Measurements from ENCODE around the gene RNF167. TPM values are rescaled to one million over a fixed set of nuclear protein-coding genes. Genes with fewer than 3 reads are reported as not detected.

Gene RNF167
- total and polyA plus RNA-seq, 2 experiments from 2014 or later = 59.2 to 66.5 TPM

DNA sequence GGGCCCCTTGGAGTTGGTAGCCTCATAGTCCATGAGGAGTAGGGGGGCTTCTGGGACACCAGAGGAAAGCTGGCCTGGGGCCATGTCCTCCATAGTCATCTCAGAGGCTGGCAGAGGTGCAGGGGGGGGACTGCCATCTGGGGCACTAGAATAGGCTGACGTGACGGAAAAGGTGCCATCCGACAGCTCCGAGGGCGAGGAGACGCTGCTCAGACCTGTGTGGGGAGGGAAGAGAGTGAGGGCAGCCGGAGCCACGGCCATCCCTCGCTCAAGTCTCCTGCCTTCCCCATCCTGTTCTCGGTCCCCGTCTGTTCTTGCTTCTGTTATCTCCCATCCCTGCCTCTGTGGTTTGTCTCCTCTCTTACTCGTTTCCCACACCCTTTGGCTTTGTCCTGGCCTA, 32.3 kb downstream of the RNF167 start:
- 89% methylated on average over 12 of the region's 12 CpGs for WGBS (ENCODE audit: low lambda C conversion rate, missing lambda C conversion rate)
- Histone ChIP-seq H3K9me2 (replicated peaks; ENCODE audit: insufficient read depth) (no peaks in the 10 kb centered on the region), H4K20me1 (ENCODE audit: insufficient read depth, poor library complexity, severe bottlenecking) (no peaks in the 10 kb centered on the region), H3K4me2 (no peak overlapping the region), H3K4me3 (no peak overlapping the region), H3K36me3 (replicated peaks; ENCODE audit: insufficient read depth, low read depth) (no peaks in the 10 kb centered on the region), H3K79me2 (peaks cover 51% of the 10 kb centered on the region), H3K27me3 (no peaks in the 10 kb centered on the region), H3K9me3 (ENCODE audit: low read depth) (no peaks in the 10 kb centered on the region), H2AFZ (no peak overlapping the region), H3K4me1 (ENCODE audit: insufficient read depth) (peaks cover 14% of the 10 kb centered on the region), H3K27ac (no peak overlapping the region)
- no peak for DNase-seq (ENCODE audit: low spot score)
- TF ChIP-seq, protein P1, sequence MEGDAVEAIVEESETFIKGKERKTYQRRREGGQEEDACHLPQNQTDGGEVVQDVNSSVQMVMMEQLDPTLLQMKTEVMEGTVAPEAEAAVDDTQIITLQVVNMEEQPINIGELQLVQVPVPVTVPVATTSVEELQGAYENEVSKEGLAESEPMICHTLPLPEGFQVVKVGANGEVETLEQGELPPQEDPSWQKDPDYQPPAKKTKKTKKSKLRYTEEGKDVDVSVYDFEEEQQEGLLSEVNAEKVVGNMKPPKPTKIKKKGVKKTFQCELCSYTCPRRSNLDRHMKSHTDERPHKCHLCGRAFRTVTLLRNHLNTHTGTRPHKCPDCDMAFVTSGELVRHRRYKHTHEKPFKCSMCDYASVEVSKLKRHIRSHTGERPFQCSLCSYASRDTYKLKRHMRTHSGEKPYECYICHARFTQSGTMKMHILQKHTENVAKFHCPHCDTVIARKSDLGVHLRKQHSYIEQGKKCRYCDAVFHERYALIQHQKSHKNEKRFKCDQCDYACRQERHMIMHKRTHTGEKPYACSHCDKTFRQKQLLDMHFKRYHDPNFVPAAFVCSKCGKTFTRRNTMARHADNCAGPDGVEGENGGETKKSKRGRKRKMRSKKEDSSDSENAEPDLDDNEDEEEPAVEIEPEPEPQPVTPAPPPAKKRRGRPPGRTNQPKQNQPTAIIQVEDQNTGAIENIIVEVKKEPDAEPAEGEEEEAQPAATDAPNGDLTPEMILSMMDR (IDR thresholded peaks at IDR 0.05; ENCODE audit: poor library complexity) = no peak
- TF ChIP-seq EZH2phosphoT487 (IDR thresholded peaks at IDR 0.05; ENCODE audit: low read depth, severe bottlenecking, unreplicated experiment) = no peak
- no peak for TF ChIP-seq EZH2 (IDR thresholded peaks at IDR 0.05; ENCODE audit: borderline replicate concordance)

DNA sequence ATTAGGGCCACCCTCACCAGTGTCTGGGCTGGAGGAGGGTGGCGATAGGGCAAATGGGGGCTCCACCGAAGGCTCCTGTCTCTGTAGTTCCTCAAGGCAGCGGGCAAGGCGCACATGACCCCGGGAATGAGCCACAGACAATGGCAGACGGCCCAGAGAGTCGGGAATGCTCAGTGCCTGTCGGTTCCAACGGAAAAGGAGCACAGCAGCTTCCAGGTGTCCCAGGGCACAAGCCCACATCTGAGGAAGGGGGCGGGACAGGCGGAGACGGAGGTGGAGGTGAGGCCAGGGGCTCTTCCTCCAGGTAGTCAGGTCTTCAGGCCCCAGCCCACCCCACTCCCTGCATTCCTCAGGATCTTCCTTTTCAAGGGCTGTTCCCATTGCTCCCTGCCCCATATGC, 32.7 kb downstream of the RNF167 start:
- H3K4me3 ChIP-seq = no peak overlapping the region
- H3K79me2 ChIP-seq = peaks cover 51% of the 10 kb centered on the region
- no peak overlapping the region for H2AFZ ChIP-seq
- no peaks in the 10 kb centered on the region for H3K9me2 ChIP-seq (replicated peaks; ENCODE audit: insufficient read depth)
- no peak for TF ChIP-seq EZH2phosphoT487 (IDR thresholded peaks at IDR 0.05; ENCODE audit: low read depth, severe bottlenecking, unreplicated experiment)
- TF ChIP-seq, protein P1 (IDR thresholded peaks at IDR 0.05; ENCODE audit: poor library complexity) = no peak
- no peak for TF ChIP-seq EZH2 (IDR thresholded peaks at IDR 0.05; ENCODE audit: borderline replicate concordance)
- H3K36me3 ChIP-seq (replicated peaks; ENCODE audit: insufficient read depth, low read depth) = no peaks in the 10 kb centered on the region
- H4K20me1 ChIP-seq (ENCODE audit: insufficient read depth, poor library complexity, severe bottlenecking) = no peaks in the 10 kb centered on the region
- WGBS (ENCODE audit: low lambda C conversion rate, missing lambda C conversion rate) = 58% methylated on average over 10 of the region's 12 CpGs
- DNase-seq (ENCODE audit: low spot score) = no peak
- H3K4me1 ChIP-seq (ENCODE audit: insufficient read depth) = peaks cover 14% of the 10 kb centered on the region
- H3K27me3 ChIP-seq = no peaks in the 10 kb centered on the region
- H3K9me3 ChIP-seq (ENCODE audit: low read depth) = no peaks in the 10 kb centered on the region
- no peak overlapping the region for H3K4me2 ChIP-seq
- no peak overlapping the region for H3K27ac ChIP-seq

DNA sequence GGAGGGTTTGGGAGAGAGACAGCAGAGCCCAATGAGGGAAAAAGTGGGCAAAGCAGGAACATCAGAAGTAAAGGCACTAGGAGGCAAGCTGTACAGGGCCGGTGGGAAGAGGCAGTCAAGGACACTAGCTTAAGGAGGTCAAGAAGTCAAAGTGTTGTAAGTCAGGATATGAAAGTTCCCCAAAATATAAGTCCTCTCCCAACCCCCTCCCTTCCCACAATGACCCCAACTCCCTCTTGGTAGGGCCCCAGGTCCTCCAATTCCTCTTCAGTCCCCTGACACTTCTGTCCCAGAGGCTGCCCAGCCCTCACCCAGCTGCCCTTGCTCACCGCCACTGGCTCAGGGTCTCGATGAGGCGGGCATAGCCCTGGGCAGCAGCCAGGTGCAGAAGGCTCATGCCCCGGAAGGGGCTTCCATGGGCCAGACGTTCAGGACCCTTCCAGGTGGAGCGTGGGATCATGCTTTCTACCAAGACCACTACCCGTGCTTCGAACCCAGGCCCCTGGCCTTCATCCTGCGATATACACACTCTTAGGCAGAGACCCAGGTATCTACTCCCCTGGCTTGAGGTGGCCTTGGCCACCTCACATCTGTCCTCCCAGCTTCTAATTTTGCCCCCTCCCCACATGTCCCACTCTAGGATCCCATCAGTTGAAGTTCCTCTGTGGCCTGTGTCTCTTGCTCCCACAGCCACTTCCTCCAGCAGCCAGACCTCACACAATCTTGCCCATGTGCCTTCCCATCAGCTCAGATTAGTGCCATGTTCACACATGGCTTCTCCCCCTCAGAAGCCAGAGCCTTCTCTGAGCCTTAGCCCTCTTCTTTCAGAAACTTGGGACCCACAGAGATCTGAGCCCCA, 33.4 kb downstream of the RNF167 start:
- H3K4me2 ChIP-seq = no peak overlapping the region
- DNase-seq (ENCODE audit: low spot score) = no peak
- no peaks in the 10 kb centered on the region for H3K9me3 ChIP-seq (ENCODE audit: low read depth)
- no peak overlapping the region for H2AFZ ChIP-seq
- TF ChIP-seq EZH2phosphoT487 (IDR thresholded peaks at IDR 0.05; ENCODE audit: low read depth, severe bottlenecking, unreplicated experiment) = no peak
- TF ChIP-seq, protein P1 (IDR thresholded peaks at IDR 0.05; ENCODE audit: poor library complexity) = no peak
- no peak for TF ChIP-seq EZH2 (IDR thresholded peaks at IDR 0.05; ENCODE audit: borderline replicate concordance)
- H3K27ac ChIP-seq = no peak overlapping the region
- H3K27me3 ChIP-seq = no peaks in the 10 kb centered on the region
- H4K20me1 ChIP-seq (ENCODE audit: insufficient read depth, poor library complexity, severe bottlenecking) = no peaks in the 10 kb centered on the region
- no peaks in the 10 kb centered on the region for H3K9me2 ChIP-seq (replicated peaks; ENCODE audit: insufficient read depth)
- no peak overlapping the region for H3K4me3 ChIP-seq
- peaks cover 47% of the 10 kb centered on the region for H3K79me2 ChIP-seq
- WGBS (ENCODE audit: low lambda C conversion rate, missing lambda C conversion rate) = 93% methylated on average over 9 of the region's 10 CpGs
- no peaks in the 10 kb centered on the region for H3K36me3 ChIP-seq (replicated peaks; ENCODE audit: insufficient read depth, low read depth)
- peaks cover 14% of the 10 kb centered on the region for H3K4me1 ChIP-seq (ENCODE audit: insufficient read depth)
